ENCODE data around the gene OOSP1.

DNA sequence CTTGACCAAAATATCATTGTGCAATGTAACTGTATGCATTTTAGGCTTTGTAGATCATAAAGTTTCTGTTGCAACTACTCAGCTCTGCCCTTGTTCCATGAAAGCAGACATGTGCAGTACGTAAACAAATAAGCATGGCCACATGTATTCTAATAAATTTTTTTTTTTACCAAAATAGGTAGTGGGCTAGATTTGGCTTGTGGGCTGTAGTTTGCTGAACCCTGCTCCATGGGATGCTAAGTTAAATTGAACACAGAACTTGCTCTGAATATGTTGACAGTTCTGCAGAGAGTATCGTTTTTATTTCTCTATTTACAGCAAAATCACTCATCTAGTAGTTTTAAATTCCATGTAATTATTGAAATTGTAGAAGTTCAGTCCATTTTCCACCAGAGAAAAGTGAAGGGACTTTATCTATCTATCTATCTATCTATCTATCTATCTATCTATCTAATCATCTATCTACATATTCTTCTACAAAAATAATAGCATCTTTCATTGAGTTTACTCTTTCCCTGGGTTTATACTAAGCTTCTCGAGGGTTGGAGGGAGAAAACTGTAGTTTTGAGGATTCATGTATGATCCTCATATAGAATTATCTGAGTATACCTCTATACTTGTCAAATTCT is 16.1 kb downstream of the OOSP1 start:
- TF ChIP-seq CTCF (IDR thresholded peaks at IDR 0.05) (no peak), POLR2A (IDR thresholded peaks at IDR 0.05) (no peak)
